ENCODE measurements around the gene CA5A. TPM values are rescaled to one million over a fixed set of nuclear protein-coding genes. Genes with fewer than 3 reads are reported as not detected.
"Not testable (repeated sequence)": the region's sequence is repeated elsewhere in the genome, so short reads cannot be mapped to it uniquely, and the experiment has no call there.

Gene CA5A
- total RNA-seq, 1 experiment from 2014 or later = not detected

GRCh38 chr16:87896176-87896890, 40.0 kb downstream of the CA5A start:
- DNase-seq (ENCODE audit: low spot score) = not testable (repeated sequence)

GRCh38 chr16:87895641-87896141, 40.6 kb downstream of the CA5A start:
- DNase-seq (ENCODE audit: low spot score) = no peak

- DNase-seq (ENCODE audit: low spot score) = not testable (repeated sequence)
These were observed 42.3 kb downstream of the CA5A start for GRCh38 chr16:87894005-87894404.

- DNase-seq (ENCODE audit: low spot score) = no peak
These were observed 44.6 kb downstream of the CA5A start for GRCh38 chr16:87891764-87892163.

GRCh38 chr16:87889762-87890161, 46.6 kb downstream of the CA5A start:
- not testable (repeated sequence) for DNase-seq (ENCODE audit: low spot score)

GRCh38 chr16:87888346-87888745, 48.0 kb downstream of the CA5A start:
- DNase-seq (ENCODE audit: low spot score) = not testable (repeated sequence)

- not testable (repeated sequence) for DNase-seq (ENCODE audit: low spot score)
These were observed 48.4 kb downstream of the CA5A start for GRCh38 chr16:87887931-87888330.

- DNase-seq (ENCODE audit: low spot score) = peak; percentile 60
These were observed 50.9 kb downstream of the CA5A start for GRCh38 chr16:87885371-87885967.

- DNase-seq (ENCODE audit: low spot score) = no peak
These were observed 53.8 kb downstream of the CA5A start for GRCh38 chr16:87882436-87883019.

- no peak for DNase-seq (ENCODE audit: low spot score)
These were observed 54.8 kb downstream of the CA5A start for GRCh38 chr16:87881324-87882200.

- no peak for DNase-seq (ENCODE audit: low spot score)
These were observed 56.1 kb downstream of the CA5A start for GRCh38 chr16:87880117-87880696.

- DNase-seq (ENCODE audit: low spot score) = not testable (repeated sequence)
These were observed 56.8 kb downstream of the CA5A start for GRCh38 chr16:87879411-87880013.

- DNase-seq (ENCODE audit: low spot score) = no peak
These were observed 57.6 kb downstream of the CA5A start for GRCh38 chr16:87878704-87879103.

- no peak for DNase-seq (ENCODE audit: low spot score)
These were observed 58.3 kb downstream of the CA5A start for GRCh38 chr16:87877942-87878507.

- no peak for DNase-seq (ENCODE audit: low spot score)
These were observed 61.5 kb downstream of the CA5A start for GRCh38 chr16:87874639-87875427.

GRCh38 chr16:87870418-87871291, 65.7 kb downstream of the CA5A start:
- DNase-seq (ENCODE audit: low spot score) = not testable (repeated sequence)

GRCh38 chr16:87869879-87870417, 66.4 kb downstream of the CA5A start:
- not testable (repeated sequence) for DNase-seq (ENCODE audit: low spot score)
